ENCODE measurements around the gene LRFN2. TPM values are rescaled to one million over a fixed set of nuclear protein-coding genes. Genes with fewer than 3 reads are reported as not detected.
A peak's percentile ranks its signal among the peaks of the same experiment; 100 is the strongest.

LRFN2 gene
- total RNA-seq, 1 experiment from 2014 or later: not detected

- Histone ChIP-seq H3K79me2 (ENCODE audit: low read length) (no peaks in the 10 kb centered on the region), H4K20me1 (ENCODE audit: insufficient read depth, low read depth, low read length) (no peaks in the 10 kb centered on the region), H3K9ac (ENCODE audit: low read length) (no peak overlapping the region), H3K27me3 (ENCODE audit: low read length) (peaks cover 3% of the 10 kb centered on the region; the same call in 1 of the 2 replicates), H3K36me3 (ENCODE audit: insufficient read depth, low read length) (no peaks in the 10 kb centered on the region), H3K4me1 (ENCODE audit: low read length) (peaks cover 20% of the 10 kb centered on the region), H3K9me3 (ENCODE audit: low read length) (no peaks in the 10 kb centered on the region), H3K9me2 (replicated peaks; ENCODE audit: insufficient read depth, low read length) (no peaks in the 10 kb centered on the region), H3K4me3 (ENCODE audit: low read length) (no peak overlapping the region), H2AFZ (ENCODE audit: low read length) (no peak overlapping the region), H3K4me2 (ENCODE audit: low read depth, low read length, poor library complexity, severe bottlenecking) (no peak overlapping the region), H3K27ac (ENCODE audit: low read length) (no peak overlapping the region)
- no peak for DNase-seq
These were observed 58.1 kb downstream of the LRFN2 start for GRCh38 chr6:40529040-40529439.

- H4K20me1 ChIP-seq (ENCODE audit: insufficient read depth, low read depth, low read length): no peaks in the 10 kb centered on the region
- no peaks in the 10 kb centered on the region for H3K9me2 ChIP-seq (replicated peaks; ENCODE audit: insufficient read depth, low read length)
- peaks cover 3% of the 10 kb centered on the region; the same call in 1 of the 2 replicates for H3K27me3 ChIP-seq (ENCODE audit: low read length)
- no peak for DNase-seq
- no peak overlapping the region for H3K27ac ChIP-seq (ENCODE audit: low read length)
- H3K36me3 ChIP-seq (ENCODE audit: insufficient read depth, low read length): no peaks in the 10 kb centered on the region
- H3K4me2 ChIP-seq (ENCODE audit: low read depth, low read length, poor library complexity, severe bottlenecking): no peak overlapping the region
- H3K79me2 ChIP-seq (ENCODE audit: low read length): no peaks in the 10 kb centered on the region
- no peak overlapping the region for H3K9ac ChIP-seq (ENCODE audit: low read length)
- H3K4me3 ChIP-seq (ENCODE audit: low read length): no peak overlapping the region
- H3K4me1 ChIP-seq (ENCODE audit: low read length): peaks cover 20% of the 10 kb centered on the region
- no peaks in the 10 kb centered on the region for H3K9me3 ChIP-seq (ENCODE audit: low read length)
- H2AFZ ChIP-seq (ENCODE audit: low read length): no peak overlapping the region
These were observed 59.1 kb downstream of the LRFN2 start for GRCh38 chr6:40528051-40528450.

GRCh38 chr6:40526036-40526435 lies 61.1 kb downstream of the LRFN2 start:
- H4K20me1 ChIP-seq (ENCODE audit: insufficient read depth, low read depth, low read length): no peaks in the 10 kb centered on the region
- H3K4me3 ChIP-seq (ENCODE audit: low read length): no peak overlapping the region
- no peak overlapping the region for H3K9ac ChIP-seq (ENCODE audit: low read length)
- H3K27ac ChIP-seq (ENCODE audit: low read length): no peak overlapping the region
- H3K36me3 ChIP-seq (ENCODE audit: insufficient read depth, low read length): no peaks in the 10 kb centered on the region
- no peak overlapping the region for H3K4me2 ChIP-seq (ENCODE audit: low read depth, low read length, poor library complexity, severe bottlenecking)
- no peaks in the 10 kb centered on the region for H3K9me2 ChIP-seq (replicated peaks; ENCODE audit: insufficient read depth, low read length)
- no peak overlapping the region for H2AFZ ChIP-seq (ENCODE audit: low read length)
- no peaks in the 10 kb centered on the region for H3K79me2 ChIP-seq (ENCODE audit: low read length)
- H3K9me3 ChIP-seq (ENCODE audit: low read length): no peaks in the 10 kb centered on the region
- no peak for DNase-seq
- peaks cover 20% of the 10 kb centered on the region for H3K4me1 ChIP-seq (ENCODE audit: low read length)
- no peaks in the 10 kb centered on the region for H3K27me3 ChIP-seq (ENCODE audit: low read length)

GRCh38 chr6:40524797-40525585 lies 62.2 kb downstream of the LRFN2 start:
- no peaks in the 10 kb centered on the region for H3K9me2 ChIP-seq (replicated peaks; ENCODE audit: insufficient read depth, low read length)
- no peak overlapping the region for H3K27ac ChIP-seq (ENCODE audit: low read length)
- peak; percentile 71 for DNase-seq
- no peaks in the 10 kb centered on the region for H3K9me3 ChIP-seq (ENCODE audit: low read length)
- H3K36me3 ChIP-seq (ENCODE audit: insufficient read depth, low read length): no peaks in the 10 kb centered on the region
- H3K4me1 ChIP-seq (ENCODE audit: low read length): peaks cover 20% of the 10 kb centered on the region
- no peaks in the 10 kb centered on the region for H4K20me1 ChIP-seq (ENCODE audit: insufficient read depth, low read depth, low read length)
- H3K4me2 ChIP-seq (ENCODE audit: low read depth, low read length, poor library complexity, severe bottlenecking): peak overlapping the region; percentile 32
- no peaks in the 10 kb centered on the region for H3K79me2 ChIP-seq (ENCODE audit: low read length)
- no peaks in the 10 kb centered on the region for H3K27me3 ChIP-seq (ENCODE audit: low read length)
- H3K9ac ChIP-seq (ENCODE audit: low read length): no peak overlapping the region
- no peak overlapping the region for H2AFZ ChIP-seq (ENCODE audit: low read length)
- H3K4me3 ChIP-seq (ENCODE audit: low read length): no peak overlapping the region

- no peak for DNase-seq
- Histone ChIP-seq H4K20me1 (ENCODE audit: insufficient read depth, low read depth, low read length) (no peaks in the 10 kb centered on the region), H3K4me1 (ENCODE audit: low read length) (peaks cover 20% of the 10 kb centered on the region), H3K79me2 (ENCODE audit: low read length) (no peaks in the 10 kb centered on the region), H2AFZ (ENCODE audit: low read length) (no peak overlapping the region), H3K9ac (ENCODE audit: low read length) (no peak overlapping the region), H3K4me3 (ENCODE audit: low read length) (no peak overlapping the region), H3K9me2 (replicated peaks; ENCODE audit: insufficient read depth, low read length) (no peaks in the 10 kb centered on the region), H3K27ac (ENCODE audit: low read length) (no peak overlapping the region), H3K9me3 (ENCODE audit: low read length) (no peaks in the 10 kb centered on the region), H3K4me2 (ENCODE audit: low read depth, low read length, poor library complexity, severe bottlenecking) (no peak overlapping the region), H3K27me3 (ENCODE audit: low read length) (no peaks in the 10 kb centered on the region), H3K36me3 (ENCODE audit: insufficient read depth, low read length) (no peaks in the 10 kb centered on the region)
These were observed 63.5 kb downstream of the LRFN2 start for GRCh38 chr6:40523505-40524172.

- Histone ChIP-seq H3K79me2 (ENCODE audit: low read length) (no peaks in the 10 kb centered on the region), H3K9me3 (ENCODE audit: low read length) (no peaks in the 10 kb centered on the region), H3K4me3 (ENCODE audit: low read length) (no peak overlapping the region), H3K9me2 (replicated peaks; ENCODE audit: insufficient read depth, low read length) (no peaks in the 10 kb centered on the region), H3K27me3 (ENCODE audit: low read length) (no peaks in the 10 kb centered on the region), H3K4me1 (ENCODE audit: low read length) (peaks cover 20% of the 10 kb centered on the region), H4K20me1 (ENCODE audit: insufficient read depth, low read depth, low read length) (no peaks in the 10 kb centered on the region), H3K9ac (ENCODE audit: low read length) (no peak overlapping the region), H3K36me3 (ENCODE audit: insufficient read depth, low read length) (no peaks in the 10 kb centered on the region), H3K4me2 (ENCODE audit: low read depth, low read length, poor library complexity, severe bottlenecking) (no peak overlapping the region), H2AFZ (ENCODE audit: low read length) (no peak overlapping the region), H3K27ac (ENCODE audit: low read length) (no peak overlapping the region)
- no peak for DNase-seq
These were observed 65.7 kb downstream of the LRFN2 start for GRCh38 chr6:40521496-40521895.

GRCh38 chr6:40520678-40521077 lies 66.5 kb downstream of the LRFN2 start:
- Histone ChIP-seq H3K9me2 (replicated peaks; ENCODE audit: insufficient read depth, low read length) (no peaks in the 10 kb centered on the region), H3K4me2 (ENCODE audit: low read depth, low read length, poor library complexity, severe bottlenecking) (no peak overlapping the region), H4K20me1 (ENCODE audit: insufficient read depth, low read depth, low read length) (no peaks in the 10 kb centered on the region), H3K27ac (ENCODE audit: low read length) (no peak overlapping the region), H3K4me1 (ENCODE audit: low read length) (peaks cover 16% of the 10 kb centered on the region), H3K27me3 (ENCODE audit: low read length) (no peaks in the 10 kb centered on the region), H3K9ac (ENCODE audit: low read length) (no peak overlapping the region), H2AFZ (ENCODE audit: low read length) (no peak overlapping the region), H3K36me3 (ENCODE audit: insufficient read depth, low read length) (no peaks in the 10 kb centered on the region), H3K79me2 (ENCODE audit: low read length) (no peaks in the 10 kb centered on the region), H3K9me3 (ENCODE audit: low read length) (no peaks in the 10 kb centered on the region), H3K4me3 (ENCODE audit: low read length) (no peak overlapping the region)
- no peak for DNase-seq

GRCh38 chr6:40520084-40520483 lies 67.1 kb downstream of the LRFN2 start:
- no peaks in the 10 kb centered on the region for H3K9me3 ChIP-seq (ENCODE audit: low read length)
- H2AFZ ChIP-seq (ENCODE audit: low read length): no peak overlapping the region
- H4K20me1 ChIP-seq (ENCODE audit: insufficient read depth, low read depth, low read length): no peaks in the 10 kb centered on the region
- H3K4me2 ChIP-seq (ENCODE audit: low read depth, low read length, poor library complexity, severe bottlenecking): no peak overlapping the region
- no peaks in the 10 kb centered on the region for H3K9me2 ChIP-seq (replicated peaks; ENCODE audit: insufficient read depth, low read length)
- H3K9ac ChIP-seq (ENCODE audit: low read length): no peak overlapping the region
- H3K79me2 ChIP-seq (ENCODE audit: low read length): no peaks in the 10 kb centered on the region
- H3K4me3 ChIP-seq (ENCODE audit: low read length): no peak overlapping the region
- no peak for DNase-seq
- H3K27me3 ChIP-seq (ENCODE audit: low read length): no peaks in the 10 kb centered on the region
- no peaks in the 10 kb centered on the region for H3K36me3 ChIP-seq (ENCODE audit: insufficient read depth, low read length)
- peaks cover 10% of the 10 kb centered on the region for H3K4me1 ChIP-seq (ENCODE audit: low read length)
- no peak overlapping the region for H3K27ac ChIP-seq (ENCODE audit: low read length)

All from Karpas-422 (cell line).